Activated CD8-positive, alpha-beta memory T cell treated with anti-CD3 and anti-CD28 coated beads for 24 hours (primary cell): ENCODE data around the gene CTNNA3.

Source experiments
- DNase-seq: peaks from one replicate; pipeline ENCODE4 v3.0.0-alpha.2; 2020

The CTNNA3 gene

GRCh38 chr10:66189271-66189670 is 1506.7 kb downstream of the CTNNA3 start:
- DNase-seq: no peak

- no peak for DNase-seq
Observed at GRCh38 chr10:66187053-66187733, 1508.8 kb downstream of the CTNNA3 start.

- DNase-seq: no peak
Observed at GRCh38 chr10:66183028-66183427, 1513.0 kb downstream of the CTNNA3 start.

- DNase-seq: no peak
Observed at GRCh38 chr10:66180581-66181318, 1515.2 kb downstream of the CTNNA3 start.

GRCh38 chr10:66180021-66180420 is 1516.0 kb downstream of the CTNNA3 start:
- no peak for DNase-seq

- DNase-seq: no peak
Observed at GRCh38 chr10:66176772-66177171, 1519.2 kb downstream of the CTNNA3 start.

- no peak for DNase-seq
Observed at GRCh38 chr10:66167816-66168215, 1528.2 kb downstream of the CTNNA3 start.

- DNase-seq: no peak
Observed at GRCh38 chr10:66162560-66163143, 1533.3 kb downstream of the CTNNA3 start.

- no peak for DNase-seq
Observed at GRCh38 chr10:66151346-66151745, 1544.6 kb downstream of the CTNNA3 start.

GRCh38 chr10:66148312-66148711 is 1547.7 kb downstream of the CTNNA3 start:
- no peak for DNase-seq

- no peak for DNase-seq
Observed at GRCh38 chr10:66144016-66144415, 1552.0 kb downstream of the CTNNA3 start.

GRCh38 chr10:66102756-66103155 is 1593.2 kb downstream of the CTNNA3 start:
- no peak for DNase-seq

- no peak for DNase-seq
Observed at GRCh38 chr10:66098595-66099480, 1597.2 kb downstream of the CTNNA3 start.

GRCh38 chr10:66095610-66096009 is 1600.4 kb downstream of the CTNNA3 start:
- DNase-seq: no peak

GRCh38 chr10:66085906-66086305 is 1610.1 kb downstream of the CTNNA3 start:
- no peak for DNase-seq

- DNase-seq: no peak
Observed at GRCh38 chr10:66071907-66072306, 1624.1 kb downstream of the CTNNA3 start.

- no peak for DNase-seq
Observed at GRCh38 chr10:66058594-66058993, 1637.4 kb downstream of the CTNNA3 start.

GRCh38 chr10:66049335-66049734 is 1646.7 kb downstream of the CTNNA3 start:
- no peak for DNase-seq

- DNase-seq: no peak
Observed at GRCh38 chr10:66045859-66046258, 1650.1 kb downstream of the CTNNA3 start.

GRCh38 chr10:66041771-66042170 is 1654.2 kb downstream of the CTNNA3 start:
- no peak for DNase-seq

- no peak for DNase-seq
Observed at GRCh38 chr10:66038623-66039022, 1657.4 kb downstream of the CTNNA3 start.

- DNase-seq: no peak
Observed at GRCh38 chr10:66026321-66026720, 1669.7 kb downstream of the CTNNA3 start.

- no peak for DNase-seq
Observed at GRCh38 chr10:66025186-66025585, 1670.8 kb downstream of the CTNNA3 start.
